Measurements from ENCODE around the gene NOL11. TPM values are rescaled to one million over a fixed set of nuclear protein-coding genes. Genes with fewer than 3 reads are reported as not detected.

NOL11 gene
- total and polyA plus RNA-seq, 2 of the 8 experiments (the other 6 are each of a cell fraction or from before 2014, with no cell fraction given), result 58.0 to 97.2 TPM

DNA sequence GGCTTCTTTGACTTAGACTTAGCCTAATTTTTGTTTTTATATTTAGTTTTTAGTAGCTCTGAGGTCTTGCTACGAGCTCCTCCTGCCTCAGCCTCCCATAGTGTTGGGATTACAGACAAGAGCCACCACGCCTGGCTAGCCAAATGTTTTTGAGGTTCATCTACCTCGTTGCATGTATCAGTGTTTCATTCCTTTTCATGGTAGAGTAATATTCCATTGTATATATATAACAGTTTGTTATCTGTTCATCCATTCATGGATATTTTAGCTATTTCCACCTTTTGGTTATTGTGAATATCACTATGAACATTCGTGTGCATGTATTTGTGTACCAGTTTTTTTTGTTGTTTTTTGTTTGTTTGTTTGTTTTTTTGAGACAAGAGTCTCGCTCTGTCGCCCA is 12.2 kb downstream of the NOL11 start (continued):
- TF ChIP-seq, protein P1, sequence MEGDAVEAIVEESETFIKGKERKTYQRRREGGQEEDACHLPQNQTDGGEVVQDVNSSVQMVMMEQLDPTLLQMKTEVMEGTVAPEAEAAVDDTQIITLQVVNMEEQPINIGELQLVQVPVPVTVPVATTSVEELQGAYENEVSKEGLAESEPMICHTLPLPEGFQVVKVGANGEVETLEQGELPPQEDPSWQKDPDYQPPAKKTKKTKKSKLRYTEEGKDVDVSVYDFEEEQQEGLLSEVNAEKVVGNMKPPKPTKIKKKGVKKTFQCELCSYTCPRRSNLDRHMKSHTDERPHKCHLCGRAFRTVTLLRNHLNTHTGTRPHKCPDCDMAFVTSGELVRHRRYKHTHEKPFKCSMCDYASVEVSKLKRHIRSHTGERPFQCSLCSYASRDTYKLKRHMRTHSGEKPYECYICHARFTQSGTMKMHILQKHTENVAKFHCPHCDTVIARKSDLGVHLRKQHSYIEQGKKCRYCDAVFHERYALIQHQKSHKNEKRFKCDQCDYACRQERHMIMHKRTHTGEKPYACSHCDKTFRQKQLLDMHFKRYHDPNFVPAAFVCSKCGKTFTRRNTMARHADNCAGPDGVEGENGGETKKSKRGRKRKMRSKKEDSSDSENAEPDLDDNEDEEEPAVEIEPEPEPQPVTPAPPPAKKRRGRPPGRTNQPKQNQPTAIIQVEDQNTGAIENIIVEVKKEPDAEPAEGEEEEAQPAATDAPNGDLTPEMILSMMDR (IDR thresholded peaks at IDR 0.05; ENCODE audit: control extremely low read depth in 1 of 3, insufficient read depth in 1 of 3, low read depth in 1 of 3, low read length in 3 of 3), result no peak
- no peak for TF ChIP-seq GTF2F1 (IDR thresholded peaks at IDR 0.05; ENCODE audit: borderline replicate concordance, low read depth, low read length)
